ENCODE results near the gene GALNT2. TPM values are rescaled to one million over a fixed set of nuclear protein-coding genes. Genes with fewer than 3 reads are reported as not detected.

GALNT2 gene
- total RNA-seq, 2 experiments from 2014 or later = 59.8 to 62.4 TPM

DNA sequence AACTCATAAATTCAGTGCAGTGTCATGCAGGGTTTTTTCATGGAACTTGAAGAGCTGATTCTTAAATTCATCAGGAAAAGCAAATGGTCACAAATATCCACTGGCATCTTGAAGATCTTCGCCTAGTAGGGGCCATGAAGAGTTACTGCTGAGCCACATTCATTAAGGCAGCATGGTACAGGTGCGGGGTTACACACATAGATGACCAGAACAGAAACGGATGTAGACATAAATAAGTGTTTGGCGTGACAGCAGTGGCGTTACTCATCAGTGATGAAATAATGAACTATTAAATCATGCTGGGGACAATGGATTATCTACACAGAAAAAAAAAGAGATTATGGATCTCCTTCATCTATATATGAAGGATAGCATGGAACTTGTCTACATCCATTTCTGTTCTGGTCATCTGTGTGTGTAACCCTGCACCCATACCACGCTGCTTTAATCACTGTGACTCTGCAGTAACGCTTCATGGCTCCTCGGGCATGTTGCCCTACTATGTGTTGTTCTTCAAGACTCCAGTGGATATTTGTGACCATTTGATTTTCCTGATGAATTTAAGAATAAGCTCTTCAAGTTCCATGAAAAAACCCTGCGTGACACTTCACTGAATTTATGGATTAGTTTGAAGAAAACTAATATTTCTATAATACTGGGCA is 161.3 kb downstream of the GALNT2 start:
- Mint-ChIP-seq H3K4me3 (no peak overlapping the region), H3K36me3 (ENCODE audit: low read depth) (peaks cover 4% of the 10 kb centered on the region), H3K27ac (no peak overlapping the region), H3K9me3 (no peaks in the 10 kb centered on the region), H3K27me3 (ENCODE audit: low read depth) (no peaks in the 10 kb centered on the region), H3K4me1 (ENCODE audit: low read depth) (peaks cover 12% of the 10 kb centered on the region)
- intact Hi-C loops (cut with micrococcal nuclease) = no loop called here
- CTCF ChIA-PET = no interaction called here
- no peak for DNase-seq

DNA sequence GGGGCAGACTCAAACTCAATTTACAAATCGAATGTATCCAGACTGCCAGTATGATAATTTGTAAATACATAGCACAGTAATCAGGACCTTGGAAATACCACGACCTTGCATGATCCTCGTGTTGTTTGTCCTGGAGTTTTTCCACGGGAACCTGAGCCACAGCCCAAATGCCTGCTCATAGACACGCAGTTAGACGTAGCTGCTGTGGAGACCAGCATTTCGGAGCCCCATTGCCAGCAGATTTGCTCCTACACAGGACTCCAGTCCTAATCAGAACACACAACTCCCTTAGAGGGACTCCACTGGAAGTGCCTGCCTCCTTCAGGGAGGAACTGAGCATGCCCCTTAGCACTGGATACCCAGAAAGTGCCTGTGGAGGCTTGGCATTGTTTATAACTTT is 163.2 kb downstream of the GALNT2 start:
- H3K4me1 Mint-ChIP-seq (ENCODE audit: low read depth) = peaks cover 12% of the 10 kb centered on the region
- intact Hi-C loops (cut with micrococcal nuclease) = no loop called here
- H3K36me3 Mint-ChIP-seq (ENCODE audit: low read depth) = peaks cover 5% of the 10 kb centered on the region
- DNase-seq = no peak
- no peaks in the 10 kb centered on the region for H3K27me3 Mint-ChIP-seq (ENCODE audit: low read depth)
- H3K27ac Mint-ChIP-seq = no peak overlapping the region
- no peaks in the 10 kb centered on the region for H3K9me3 Mint-ChIP-seq
- no peak overlapping the region for H3K4me3 Mint-ChIP-seq
- CTCF ChIA-PET = no interaction called here

- intact Hi-C loops (cut with micrococcal nuclease) = no loop called here
- DNase-seq = no peak
- peaks cover 10% of the 10 kb centered on the region for H3K4me1 Mint-ChIP-seq (ENCODE audit: low read depth)
- H3K9me3 Mint-ChIP-seq = no peaks in the 10 kb centered on the region
- H3K27ac Mint-ChIP-seq = no peak overlapping the region
- H3K36me3 Mint-ChIP-seq (ENCODE audit: low read depth) = peaks cover 7% of the 10 kb centered on the region
- H3K27me3 Mint-ChIP-seq (ENCODE audit: low read depth) = no peaks in the 10 kb centered on the region
- no peak overlapping the region for H3K4me3 Mint-ChIP-seq
- CTCF ChIA-PET = interaction anchor here (1.0 kb wide), 1 partner anchor 127 kb away, joined by 3 read pairs; no protein-coding TSS in a partner anchor
These were observed 164.1 kb downstream of the GALNT2 start for GRCh38 chr1:230230948-230231773.

DNA sequence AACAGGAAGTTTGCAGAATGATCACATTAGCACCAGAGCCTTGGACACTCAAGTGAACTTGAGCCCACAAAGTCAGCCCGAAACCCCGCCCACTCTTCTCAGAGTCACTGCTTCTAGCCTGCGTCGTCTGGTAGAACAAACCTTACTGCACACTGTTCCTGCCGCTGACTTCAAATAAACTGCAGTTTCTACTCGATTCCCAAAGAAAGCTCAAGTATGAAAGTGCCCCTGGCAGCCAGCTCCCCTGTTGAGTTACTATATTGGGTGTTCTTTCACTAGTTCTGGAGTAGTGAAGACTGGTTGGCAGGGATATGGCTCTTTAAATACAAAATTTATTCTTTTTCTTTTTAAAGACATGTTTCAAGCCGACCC is 164.7 kb downstream of the GALNT2 start:
- CTCF ChIA-PET = interaction anchor here (1.0 kb wide), 1 partner anchor 128 kb away, joined by 3 read pairs; no protein-coding TSS in a partner anchor
- peaks cover 11% of the 10 kb centered on the region for H3K36me3 Mint-ChIP-seq (ENCODE audit: low read depth)
- H3K9me3 Mint-ChIP-seq = no peaks in the 10 kb centered on the region
- no peaks in the 10 kb centered on the region for H3K27me3 Mint-ChIP-seq (ENCODE audit: low read depth)
- no peak overlapping the region for H3K4me3 Mint-ChIP-seq
- no peak for DNase-seq
- intact Hi-C loops (cut with micrococcal nuclease) = no loop called here
- H3K4me1 Mint-ChIP-seq (ENCODE audit: low read depth) = peaks cover 10% of the 10 kb centered on the region
- H3K27ac Mint-ChIP-seq = no peak overlapping the region

DNA sequence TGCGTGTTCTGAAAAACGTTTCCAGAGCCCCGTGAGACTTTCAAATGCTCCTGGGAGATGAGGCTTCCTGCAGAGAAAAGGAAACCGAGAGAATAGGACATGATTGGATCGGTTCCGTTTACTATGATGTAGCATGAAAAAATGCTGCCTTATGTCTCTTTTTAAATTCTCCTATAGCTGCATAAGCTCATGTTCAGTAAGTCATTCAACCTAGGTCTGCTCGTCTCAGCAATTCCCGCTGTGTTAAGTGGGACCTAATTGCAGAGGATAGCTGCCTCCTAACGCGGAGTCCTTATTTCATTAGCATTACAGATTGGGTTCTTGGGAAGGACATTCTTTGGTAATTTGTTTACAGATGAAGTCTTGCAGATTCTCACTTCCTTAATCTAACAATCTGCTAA is 165.3 kb downstream of the GALNT2 start:
- Mint-ChIP-seq H3K27me3 (ENCODE audit: low read depth) (no peaks in the 10 kb centered on the region), H3K4me1 (ENCODE audit: low read depth) (peaks cover 10% of the 10 kb centered on the region), H3K36me3 (ENCODE audit: low read depth) (peaks cover 14% of the 10 kb centered on the region), H3K9me3 (no peaks in the 10 kb centered on the region), H3K4me3 (no peak overlapping the region), H3K27ac (no peak overlapping the region)
- intact Hi-C loops (cut with micrococcal nuclease) = no loop called here
- no peak for DNase-seq
- CTCF ChIA-PET = no interaction called here

- H3K4me1 Mint-ChIP-seq (ENCODE audit: low read depth) = peaks cover 10% of the 10 kb centered on the region
- H3K36me3 Mint-ChIP-seq (ENCODE audit: low read depth) = peaks cover 22% of the 10 kb centered on the region
- no peak overlapping the region for H3K4me3 Mint-ChIP-seq
- no peak for DNase-seq
- H3K27ac Mint-ChIP-seq = no peak overlapping the region
- no peaks in the 10 kb centered on the region for H3K9me3 Mint-ChIP-seq
- intact Hi-C loops (cut with micrococcal nuclease) = no loop called here
- H3K27me3 Mint-ChIP-seq (ENCODE audit: low read depth) = no peaks in the 10 kb centered on the region
- CTCF ChIA-PET = interaction anchor here (0.7 kb wide), 1 partner anchor 17 kb away, joined by 3 read pairs; no protein-coding TSS in a partner anchor
These were observed 166.7 kb downstream of the GALNT2 start for GRCh38 chr1:230233786-230234185.

- CTCF ChIA-PET = no interaction called here
- Mint-ChIP-seq H3K9me3 (no peaks in the 10 kb centered on the region), H3K27ac (no peak overlapping the region), H3K27me3 (ENCODE audit: low read depth) (no peaks in the 10 kb centered on the region), H3K4me1 (ENCODE audit: low read depth) (peaks cover 22% of the 10 kb centered on the region), H3K4me3 (no peak overlapping the region), H3K36me3 (ENCODE audit: low read depth) (peaks cover 37% of the 10 kb centered on the region)
- DNase-seq = no peak
- intact Hi-C loops (cut with micrococcal nuclease) = no loop called here
These were observed 168.8 kb downstream of the GALNT2 start for GRCh38 chr1:230235876-230236275.

GRCh38 chr1:230236301-230237008 is 169.4 kb downstream of the GALNT2 start:
- peaks cover 21% of the 10 kb centered on the region for H3K4me1 Mint-ChIP-seq (ENCODE audit: low read depth)
- no peak overlapping the region for H3K4me3 Mint-ChIP-seq
- no peaks in the 10 kb centered on the region for H3K9me3 Mint-ChIP-seq
- CTCF ChIA-PET = no interaction called here
- intact Hi-C loops (cut with micrococcal nuclease) = no loop called here
- DNase-seq = no peak
- H3K27ac Mint-ChIP-seq = no peak overlapping the region
- no peaks in the 10 kb centered on the region for H3K27me3 Mint-ChIP-seq (ENCODE audit: low read depth)
- peaks cover 40% of the 10 kb centered on the region for H3K36me3 Mint-ChIP-seq (ENCODE audit: low read depth)

DNA sequence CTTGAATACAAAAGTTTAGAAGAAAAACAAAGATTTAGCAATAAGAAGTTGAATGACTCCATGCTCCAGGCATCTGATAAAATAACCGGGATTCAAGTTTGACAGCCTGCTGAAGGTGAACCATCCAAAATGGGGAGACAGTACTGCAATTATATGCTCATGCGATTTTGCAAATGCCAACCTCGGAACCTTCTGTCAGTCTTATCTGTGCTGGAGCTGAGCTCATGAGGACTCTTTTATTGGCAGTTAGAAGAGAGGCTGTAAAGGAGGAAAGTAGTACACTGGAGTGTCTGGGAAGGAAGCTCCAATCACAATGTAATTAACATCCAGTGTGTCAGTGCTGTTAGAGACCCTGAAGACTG is 170.0 kb downstream of the GALNT2 start:
- CTCF ChIA-PET = no interaction called here
- H3K36me3 Mint-ChIP-seq (ENCODE audit: low read depth) = peaks cover 44% of the 10 kb centered on the region
- H3K27me3 Mint-ChIP-seq (ENCODE audit: low read depth) = no peaks in the 10 kb centered on the region
- H3K27ac Mint-ChIP-seq = no peak overlapping the region
- intact Hi-C loops (cut with micrococcal nuclease) = no loop called here
- peaks cover 18% of the 10 kb centered on the region for H3K4me1 Mint-ChIP-seq (ENCODE audit: low read depth)
- no peak overlapping the region for H3K4me3 Mint-ChIP-seq
- no peak for DNase-seq
- no peaks in the 10 kb centered on the region for H3K9me3 Mint-ChIP-seq

- Mint-ChIP-seq H3K27ac (no peak overlapping the region), H3K4me1 (ENCODE audit: low read depth) (peaks cover 18% of the 10 kb centered on the region), H3K27me3 (ENCODE audit: low read depth) (no peaks in the 10 kb centered on the region), H3K36me3 (ENCODE audit: low read depth) (peaks cover 44% of the 10 kb centered on the region), H3K4me3 (no peak overlapping the region), H3K9me3 (no peaks in the 10 kb centered on the region)
- intact Hi-C loops (cut with micrococcal nuclease) = no loop called here
- DNase-seq = no peak
- CTCF ChIA-PET = no interaction called here
These were observed 170.8 kb downstream of the GALNT2 start for GRCh38 chr1:230237805-230238204.

GRCh38 chr1:230240446-230241086 is 173.5 kb downstream of the GALNT2 start:
- peaks cover 56% of the 10 kb centered on the region for H3K36me3 Mint-ChIP-seq (ENCODE audit: low read depth)
- intact Hi-C loops (cut with micrococcal nuclease) = loop anchor here (1.0 to 2.0 kb wide), 2 partner anchors 30 to 136 kb away; no protein-coding TSS in a partner anchor
- CTCF ChIA-PET = no interaction called here

GRCh38 chr1:230242326-230242725 is 175.3 kb downstream of the GALNT2 start:
- DNase-seq = no peak
- Mint-ChIP-seq H3K4me3 (no peak overlapping the region), H3K36me3 (ENCODE audit: low read depth) (peaks cover 60% of the 10 kb centered on the region), H3K27me3 (ENCODE audit: low read depth) (no peaks in the 10 kb centered on the region), H3K27ac (no peak overlapping the region), H3K9me3 (no peaks in the 10 kb centered on the region), H3K4me1 (ENCODE audit: low read depth) (peaks cover 20% of the 10 kb centered on the region)
- CTCF ChIA-PET = interaction anchor here (0.6 kb wide), 1 partner anchor 64 kb away, joined by 3 read pairs; no protein-coding TSS in a partner anchor
- intact Hi-C loops (cut with micrococcal nuclease) = no loop called here

More at GRCh38 chr1:230240446-230241086, 173.5 kb downstream of the GALNT2 start:
- DNase-seq = no peak
- Mint-ChIP-seq H3K27me3 (ENCODE audit: low read depth) (no peaks in the 10 kb centered on the region), H3K4me3 (no peak overlapping the region), H3K27ac (peak overlapping the region; percentile 84), H3K4me1 (ENCODE audit: low read depth) (peaks cover 20% of the 10 kb centered on the region), H3K9me3 (no peaks in the 10 kb centered on the region)
